HepG2 (cell line): Measurements from ENCODE around the gene PIM3. TPM values are rescaled to one million over a fixed set of nuclear protein-coding genes. Genes with fewer than 3 reads are reported as not detected.

ENCODE experiments used
- HNF4A ChIP-seq: sonication (generic); formaldehyde crosslinking; IDR thresholded peaks from 2 replicates; pipeline ENCODE4 v1.4.0; 2020; ENCODE audit warnings: missing genetic modification reagents
- KLF6 ChIP-seq: IDR thresholded peaks from 2 replicates; pipeline ENCODE4 v1.8.0; 2016; ENCODE audit warnings: missing biosample characterization, missing genetic modification reagents
- SCMH1 ChIP-seq: sonication (generic); formaldehyde crosslinking; IDR thresholded peaks from 2 replicates; pipeline ENCODE4 v1.9.0; 2021; ENCODE audit warnings: missing genetic modification reagents, mild to moderate bottlenecking, borderline replicate concordance
- SOX13 ChIP-seq, 3 experiments: fragments of 450-650 bp in 1 of 3; sonication (generic) in 1 of 3; formaldehyde crosslinking in 1 of 3; IDR thresholded peaks in 2 of 3; conservative IDR thresholded peaks in 1 of 3; 2 replicates each; pipeline versions ENCODE4 v1.5.0 to v1.6.1; 2016 to 2020; ENCODE audit warnings: antibody characterized with exemption in 1 of 3, mild to moderate bottlenecking in 1 of 3, missing compliant biosample characterization in 1 of 3, missing genetic modification reagents in 1 of 3, moderate library complexity in 1 of 3
- ZEB1 ChIP-seq: IDR thresholded peaks from 2 replicates; pipeline ENCODE4 v1.6.1; 2012; ENCODE audit warnings: mild to moderate bottlenecking, low read depth, inconsistent platforms; ENCODE audit not compliant: insufficient replicate concordance
- ZNF552 ChIP-seq: sonication (generic); formaldehyde crosslinking; IDR thresholded peaks from 2 replicates; pipeline ENCODE4 v1.9.0; 2022; ENCODE audit warnings: missing genetic modification reagents, mild to moderate bottlenecking, borderline replicate concordance
- polyA plus RNA-seq, 8 experiments: library from polyadenylated mRNA; depleted of rRNA in 3 of 8; stranded (reverse) in 7 of 8; unstranded in 1 of 8; fragments of >200 nt; fragmentation: Illumina TruSeq in 4 of 8; extraction: Trizol in 4 of 8; gene quantifications; 2 replicates each; pipeline versions ENCODE4 v1.2.1 to v1.2.3, GENCODE V29; 2011 to 2016; ENCODE audit warnings: low read depth in 4 of 8, missing spikeins in 1 of 8, mixed read lengths in 1 of 8; ENCODE audit not compliant: insufficient read depth in 1 of 8
- total RNA-seq, 5 experiments: library from RNA; depleted of rRNA; stranded (reverse); fragments of >200 nt; fragmentation: Illumina TruSeq; extraction: Trizol; gene quantifications; 2 replicates each; pipeline ENCODE4 v1.2.3, GENCODE V29; 2016; ENCODE audit warnings: low read depth in 1 of 5
- TF ChIP-seq, protein P1 (sequence below): sonication (generic); formaldehyde crosslinking; IDR thresholded peaks from 2 replicates; pipeline ENCODE4 v1.5.1; 2020; ENCODE audit warnings: mild to moderate bottlenecking, moderate library complexity, missing genetic modification reagents
- TF ChIP-seq, protein P2 (sequence below): sonication (generic); formaldehyde crosslinking; IDR thresholded peaks from 2 replicates; pipeline ENCODE4 v1.8.1; 2023; ENCODE audit warnings: missing genetic modification reagents, inconsistent platforms, borderline replicate concordance
- TF ChIP-seq, protein P3 (sequence below): sonication (generic); formaldehyde crosslinking; IDR thresholded peaks from 2 replicates; pipeline ENCODE4 v1.5.0; 2020; ENCODE audit warnings: missing genetic modification reagents

The PIM3 gene
- total and polyA plus RNA-seq, 2 of the 13 experiments (the other 11 are each of a cell fraction or from before 2014, with no cell fraction given): 21.6 to 31.2 TPM

DNA sequence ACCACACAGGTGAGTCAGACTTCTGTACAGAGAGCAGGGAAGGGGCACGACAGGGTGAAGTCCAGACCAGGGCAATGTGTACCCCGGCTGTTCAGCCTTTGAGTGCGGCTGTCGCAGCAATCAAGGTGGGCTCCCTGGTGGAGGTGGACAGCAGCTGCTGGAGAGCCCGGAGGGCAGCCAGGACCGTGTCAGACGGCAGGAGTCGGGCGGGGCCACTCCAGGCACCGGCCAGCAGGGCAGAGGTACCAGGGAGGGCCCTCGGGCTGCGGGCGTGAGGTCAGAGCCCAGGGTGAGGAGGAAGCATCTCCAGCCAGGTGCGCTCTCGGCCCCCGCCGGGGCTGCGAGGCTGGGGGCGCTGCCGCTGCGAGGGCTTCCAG is 802 bp upstream of the PIM3 start (continued):
- TF ChIP-seq, protein P1, sequence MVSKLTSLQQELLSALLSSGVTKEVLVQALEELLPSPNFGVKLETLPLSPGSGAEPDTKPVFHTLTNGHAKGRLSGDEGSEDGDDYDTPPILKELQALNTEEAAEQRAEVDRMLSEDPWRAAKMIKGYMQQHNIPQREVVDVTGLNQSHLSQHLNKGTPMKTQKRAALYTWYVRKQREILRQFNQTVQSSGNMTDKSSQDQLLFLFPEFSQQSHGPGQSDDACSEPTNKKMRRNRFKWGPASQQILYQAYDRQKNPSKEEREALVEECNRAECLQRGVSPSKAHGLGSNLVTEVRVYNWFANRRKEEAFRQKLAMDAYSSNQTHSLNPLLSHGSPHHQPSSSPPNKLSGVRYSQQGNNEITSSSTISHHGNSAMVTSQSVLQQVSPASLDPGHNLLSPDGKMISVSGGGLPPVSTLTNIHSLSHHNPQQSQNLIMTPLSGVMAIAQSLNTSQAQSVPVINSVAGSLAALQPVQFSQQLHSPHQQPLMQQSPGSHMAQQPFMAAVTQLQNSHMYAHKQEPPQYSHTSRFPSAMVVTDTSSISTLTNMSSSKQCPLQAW (CRISPR knock-in tag): peak; percentile 11; the same call in 1 of the 2 replicates
- TF ChIP-seq KLF6 (CRISPR knock-in tag) (no peak), SCMH1 (no peak), SOX13 (IDR thresholded peaks at IDR 0.05) (no peak), SOX13 (CRISPR knock-in tag; conservative IDR thresholded peaks at IDR 0.05 in 1 of 2, IDR thresholded peaks at IDR 0.05 in 1 of 2) (0 out of 4 replicates have a peak, but pooled peaks of 1 of the 2 experiments have one; percentile 25), ZEB1 (peak; percentile 6), HNF4A (CRISPR knock-in tag) (peak; percentile 55), ZNF552 (CRISPR knock-in tag) (0 out of 2 replicates have a peak, but pooled peaks have one; percentile 42)
- TF ChIP-seq, protein P2, sequence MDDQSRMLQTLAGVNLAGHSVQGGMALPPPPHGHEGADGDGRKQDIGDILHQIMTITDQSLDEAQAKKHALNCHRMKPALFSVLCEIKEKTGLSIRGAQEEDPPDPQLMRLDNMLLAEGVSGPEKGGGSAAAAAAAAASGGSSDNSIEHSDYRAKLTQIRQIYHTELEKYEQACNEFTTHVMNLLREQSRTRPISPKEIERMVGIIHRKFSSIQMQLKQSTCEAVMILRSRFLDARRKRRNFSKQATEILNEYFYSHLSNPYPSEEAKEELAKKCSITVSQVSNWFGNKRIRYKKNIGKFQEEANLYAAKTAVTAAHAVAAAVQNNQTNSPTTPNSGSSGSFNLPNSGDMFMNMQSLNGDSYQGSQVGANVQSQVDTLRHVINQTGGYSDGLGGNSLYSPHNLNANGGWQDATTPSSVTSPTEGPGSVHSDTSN (CRISPR knock-in tag): peak; percentile 21; the same call in 1 of the 2 replicates
- TF ChIP-seq, protein P3, sequence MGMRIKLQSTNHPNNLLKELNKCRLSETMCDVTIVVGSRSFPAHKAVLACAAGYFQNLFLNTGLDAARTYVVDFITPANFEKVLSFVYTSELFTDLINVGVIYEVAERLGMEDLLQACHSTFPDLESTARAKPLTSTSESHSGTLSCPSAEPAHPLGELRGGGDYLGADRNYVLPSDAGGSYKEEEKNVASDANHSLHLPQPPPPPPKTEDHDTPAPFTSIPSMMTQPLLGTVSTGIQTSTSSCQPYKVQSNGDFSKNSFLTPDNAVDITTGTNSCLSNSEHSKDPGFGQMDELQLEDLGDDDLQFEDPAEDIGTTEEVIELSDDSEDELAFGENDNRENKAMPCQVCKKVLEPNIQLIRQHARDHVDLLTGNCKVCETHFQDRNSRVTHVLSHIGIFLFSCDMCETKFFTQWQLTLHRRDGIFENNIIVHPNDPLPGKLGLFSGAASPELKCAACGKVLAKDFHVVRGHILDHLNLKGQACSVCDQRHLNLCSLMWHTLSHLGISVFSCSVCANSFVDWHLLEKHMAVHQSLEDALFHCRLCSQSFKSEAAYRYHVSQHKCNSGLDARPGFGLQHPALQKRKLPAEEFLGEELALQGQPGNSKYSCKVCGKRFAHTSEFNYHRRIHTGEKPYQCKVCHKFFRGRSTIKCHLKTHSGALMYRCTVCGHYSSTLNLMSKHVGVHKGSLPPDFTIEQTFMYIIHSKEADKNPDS: 0 out of 2 replicates have a peak, but pooled peaks have one; percentile 67
